Activated CD8-positive, alpha-beta memory T cell treated with anti-CD3 and anti-CD28 coated beads for 1 hour (primary cell): ENCODE data around the gene UNC5B.
"Not testable (repeated sequence)": the region's sequence is repeated elsewhere in the genome, so short reads cannot be mapped to it uniquely, and the experiment has no call there.

ENCODE experiments used
- DNase-seq, 2 donors: peaks; one replicate each; pipeline ENCODE4 v3.0.0-alpha.2; 2020; ENCODE audit warnings: low read depth in 1 of 2; ENCODE audit errors: extremely low read depth in 1 of 2

The UNC5B gene

GRCh38 chr10:71207578-71207977 lies 4.8 kb upstream of the UNC5B start:
- no peak for DNase-seq

GRCh38 chr10:71209352-71209715 lies 3.0 kb upstream of the UNC5B start:
- no peak for DNase-seq

- no peak for DNase-seq
Measured at GRCh38 chr10:71209731-71210541, 2.4 kb upstream of the UNC5B start.

- DNase-seq: no peak
Measured at GRCh38 chr10:71210542-71210871, 1.9 kb upstream of the UNC5B start.

- DNase-seq: no peak
Measured at GRCh38 chr10:71211053-71211452, 1.3 kb upstream of the UNC5B start.

- no peak for DNase-seq
Measured at GRCh38 chr10:71211775-71212317, 524 bp upstream of the UNC5B start.

GRCh38 chr10:71213127-71213621 lies 804 bp downstream of the UNC5B start:
- DNase-seq: no peak

GRCh38 chr10:71213761-71214440 lies 1.5 kb downstream of the UNC5B start:
- no peak for DNase-seq

- no peak for DNase-seq
Measured at GRCh38 chr10:71214641-71215559, 2.5 kb downstream of the UNC5B start.

GRCh38 chr10:71216363-71216695 lies 4.0 kb downstream of the UNC5B start:
- DNase-seq: no peak

- DNase-seq: no peak
Measured at GRCh38 chr10:71216751-71217265, 4.4 kb downstream of the UNC5B start.

- DNase-seq: no peak
Measured at GRCh38 chr10:71217266-71218045, 5.1 kb downstream of the UNC5B start.

GRCh38 chr10:71218046-71218650 lies 5.8 kb downstream of the UNC5B start:
- DNase-seq: no peak

GRCh38 chr10:71218651-71219050 lies 6.3 kb downstream of the UNC5B start:
- DNase-seq: no peak

- DNase-seq: not testable (repeated sequence)
Measured at GRCh38 chr10:71219236-71219917, 7.0 kb downstream of the UNC5B start.

- DNase-seq: no peak
Measured at GRCh38 chr10:71219918-71220688, 7.7 kb downstream of the UNC5B start.

GRCh38 chr10:71220689-71221540 lies 8.5 kb downstream of the UNC5B start:
- DNase-seq: no peak
